Mammary epithelial cell (primary cell): ENCODE data around the gene ZNF584.

ENCODE experiments used
- EZH2 ChIP-seq: IDR thresholded peaks from 2 replicates; pipeline ENCODE4 v1.6.1; 2012; ENCODE audit warnings: low read length, inconsistent platforms, borderline replicate concordance
- TF ChIP-seq, protein P1 (sequence below), 2 donors: IDR thresholded peaks in 1 of 2; conservative IDR thresholded peaks in 1 of 2; 2 replicates each; pipeline ENCODE4 v1.5.1; 2011 to 2012; ENCODE audit warnings: inconsistent platforms in 2 of 2, low read length in 2 of 2, mild to moderate bottlenecking in 2 of 2, control low read depth in 1 of 2, low read depth in 1 of 2; ENCODE audit not compliant: insufficient read depth in 1 of 2; ENCODE audit errors: extremely low read depth in 1 of 2

- no peak for TF ChIP-seq EZH2
- TF ChIP-seq, protein P1, sequence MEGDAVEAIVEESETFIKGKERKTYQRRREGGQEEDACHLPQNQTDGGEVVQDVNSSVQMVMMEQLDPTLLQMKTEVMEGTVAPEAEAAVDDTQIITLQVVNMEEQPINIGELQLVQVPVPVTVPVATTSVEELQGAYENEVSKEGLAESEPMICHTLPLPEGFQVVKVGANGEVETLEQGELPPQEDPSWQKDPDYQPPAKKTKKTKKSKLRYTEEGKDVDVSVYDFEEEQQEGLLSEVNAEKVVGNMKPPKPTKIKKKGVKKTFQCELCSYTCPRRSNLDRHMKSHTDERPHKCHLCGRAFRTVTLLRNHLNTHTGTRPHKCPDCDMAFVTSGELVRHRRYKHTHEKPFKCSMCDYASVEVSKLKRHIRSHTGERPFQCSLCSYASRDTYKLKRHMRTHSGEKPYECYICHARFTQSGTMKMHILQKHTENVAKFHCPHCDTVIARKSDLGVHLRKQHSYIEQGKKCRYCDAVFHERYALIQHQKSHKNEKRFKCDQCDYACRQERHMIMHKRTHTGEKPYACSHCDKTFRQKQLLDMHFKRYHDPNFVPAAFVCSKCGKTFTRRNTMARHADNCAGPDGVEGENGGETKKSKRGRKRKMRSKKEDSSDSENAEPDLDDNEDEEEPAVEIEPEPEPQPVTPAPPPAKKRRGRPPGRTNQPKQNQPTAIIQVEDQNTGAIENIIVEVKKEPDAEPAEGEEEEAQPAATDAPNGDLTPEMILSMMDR (conservative IDR thresholded peaks at IDR 0.05 in 1 of 2, IDR thresholded peaks at IDR 0.05 in 1 of 2; ENCODE audit: extremely low read depth in 1 of 2, insufficient read depth in 1 of 2, low read depth in 1 of 2, low read length in 2 of 2), result no peak
Observed at GRCh38 chr19:58395979-58396627, 12.3 kb upstream of the ZNF584 start.
